NCI-H460 (cell line): ENCODE data around the gene GRAPL. TPM values are rescaled to one million over a fixed set of nuclear protein-coding genes. Genes with fewer than 3 reads are reported as not detected.
"Not testable (repeated sequence)": the region's sequence is repeated elsewhere in the genome, so short reads cannot be mapped to it uniquely, and the experiment has no call there.

ENCODE experiments used
- DNase-seq: peaks from one replicate; pipeline ENCODE4 v3.0.0-alpha.2; 2016; ENCODE audit warnings: low read depth; ENCODE audit errors: extremely low read depth
- polyA plus RNA-seq: library from polyadenylated mRNA; depleted of rRNA; stranded (reverse); fragments of >200 nt; gene quantifications from 2 replicates; pipeline ENCODE4 v1.2.3, GENCODE V29; 2014; cell fraction: nucleus; rRNA removed
- total RNA-seq: library from RNA; depleted of rRNA; stranded (reverse); fragments of >200 nt; shearing (Covaris generic); gene quantifications from 2 replicates; pipeline ENCODE4 v1.2.3, GENCODE V29; 2014; rRNA removed

The GRAPL gene
- total RNA-seq, result not detected in 2 replicates
- polyA plus RNA-seq, result not detected in 2 replicates

- not testable (repeated sequence) for DNase-seq
Measured at GRCh38 chr17:19127148-19127980, at the start of gene GRAPL. GRAPL (plus strand) TSS chr17:19127589; CDS start chr17:19127620, 31 bp downstream.

GRCh38 chr17:19088804-19089685 lies 38.3 kb upstream of the GRAPL start:
- not testable (repeated sequence) for DNase-seq

- DNase-seq, result not testable (repeated sequence)
Measured at GRCh38 chr17:19090058-19090772, 37.2 kb upstream of the GRAPL start.

GRCh38 chr17:19092737-19093683 lies 34.4 kb upstream of the GRAPL start:
- peak; percentile 59 for DNase-seq

GRCh38 chr17:19093684-19094438 lies 33.5 kb upstream of the GRAPL start:
- DNase-seq, result not testable (repeated sequence)

- not testable (repeated sequence) for DNase-seq
Measured at GRCh38 chr17:19108517-19108916, 18.9 kb upstream of the GRAPL start.

- not testable (repeated sequence) for DNase-seq
Measured at GRCh38 chr17:19110189-19111097, 16.9 kb upstream of the GRAPL start.

GRCh38 chr17:19111111-19111711 lies 16.2 kb upstream of the GRAPL start:
- DNase-seq, result peak; percentile 29

- DNase-seq, result peak; percentile 64
Measured at GRCh38 chr17:19111801-19112458, 15.5 kb upstream of the GRAPL start.

GRCh38 chr17:19112459-19112826 lies 14.9 kb upstream of the GRAPL start:
- DNase-seq, result not testable (repeated sequence)

- not testable (repeated sequence) for DNase-seq
Measured at GRCh38 chr17:19118695-19119094, 8.7 kb upstream of the GRAPL start.

- DNase-seq, result not testable (repeated sequence)
Measured at GRCh38 chr17:19125289-19125688, 2.1 kb upstream of the GRAPL start.

- DNase-seq, result not testable (repeated sequence)
Measured at GRCh38 chr17:19129500-19129899, 2.1 kb downstream of the GRAPL start.

GRCh38 chr17:19131108-19131507 lies 3.7 kb downstream of the GRAPL start:
- not testable (repeated sequence) for DNase-seq

- DNase-seq, result not testable (repeated sequence)
Measured at GRCh38 chr17:19131772-19132171, 4.4 kb downstream of the GRAPL start.

- not testable (repeated sequence) for DNase-seq
Measured at GRCh38 chr17:19133793-19134192, 6.4 kb downstream of the GRAPL start.

GRCh38 chr17:19135391-19135790 lies 8.0 kb downstream of the GRAPL start:
- DNase-seq, result not testable (repeated sequence)
